Retinal pigment epithelial cell (primary cell): Measurements from ENCODE around the gene ARHGAP32.

Source experiments
- DNase-seq: peaks from one replicate; pipeline ENCODE4 v3.0.0-alpha.2; 2010; ENCODE audit warnings: low read depth
- H3K4me3 ChIP-seq: 2 replicates; pipeline ENCODE4 v1.5.1; 2011; ENCODE audit warnings: mild to moderate bottlenecking, low read length, control low read depth, moderate library complexity
- CTCF ChIP-seq: conservative IDR thresholded peaks from 2 replicates; pipeline ENCODE4 v1.5.1; 2011; ENCODE audit warnings: low read depth, low read length, control low read depth, inconsistent platforms

Gene ARHGAP32

GRCh38 chr11:128928400-128928799 lies 263.7 kb downstream of the ARHGAP32 start:
- TF ChIP-seq CTCF, result no peak
- no peak for DNase-seq
- no peak overlapping the region for H3K4me3 ChIP-seq

- TF ChIP-seq CTCF, result no peak
- no peak for DNase-seq
Measured at GRCh38 chr11:128927683-128928336, 264.3 kb downstream of the ARHGAP32 start.

GRCh38 chr11:128927108-128927461 lies 265.0 kb downstream of the ARHGAP32 start:
- no peak for TF ChIP-seq CTCF
- no peak for DNase-seq
- no peak overlapping the region for H3K4me3 ChIP-seq

More at GRCh38 chr11:128927683-128928336, 264.3 kb downstream of the ARHGAP32 start:
- H3K4me3 ChIP-seq, result no peak overlapping the region

- DNase-seq, result no peak
- TF ChIP-seq CTCF, result no peak
- H3K4me3 ChIP-seq, result no peak overlapping the region
Measured at GRCh38 chr11:128926437-128927107, 265.6 kb downstream of the ARHGAP32 start.

GRCh38 chr11:128926000-128926399 lies 266.1 kb downstream of the ARHGAP32 start:
- TF ChIP-seq CTCF, result no peak
- H3K4me3 ChIP-seq, result no peak overlapping the region
- DNase-seq, result no peak

GRCh38 chr11:128925250-128925600 lies 266.9 kb downstream of the ARHGAP32 start:
- no peak for DNase-seq
- no peak overlapping the region for H3K4me3 ChIP-seq
- no peak for TF ChIP-seq CTCF
